Mucosa of descending colon (tissue), 3 donors: ENCODE measurements around the gene RAD50. TPM values are rescaled to one million over a fixed set of nuclear protein-coding genes. Genes with fewer than 3 reads are reported as not detected.

Experiments
- ATAC-seq: fragments of 200-7000 bp; cut with Tn5 transposase; one replicate; pipeline ENCODE4 v1.9.1; 2020; ENCODE audit warnings: mild to moderate bottlenecking, moderate library complexity
- DNase-seq, 3 donors: peaks; one replicate each; pipeline ENCODE4 v3.0.0-alpha.2; 2020
- H3K36me3 ChIP-seq: fragments of 200-600 bp; one replicate; pipeline ENCODE4 v1.8.0; 2021; ENCODE audit warnings: low read depth, mild to moderate bottlenecking
- H3K4me1 ChIP-seq: fragments of 200-600 bp; one replicate; pipeline ENCODE4 v1.8.0; 2021; ENCODE audit warnings: low read depth, mild to moderate bottlenecking
- H3K4me3 ChIP-seq: fragments of 200-600 bp; one replicate; pipeline ENCODE4 v1.8.0; 2021; ENCODE audit warnings: mild to moderate bottlenecking
- H3K9me3 ChIP-seq: fragments of 200-600 bp; one replicate; pipeline ENCODE4 v1.8.0; 2021; ENCODE audit warnings: mild to moderate bottlenecking
- CTCF ChIP-seq: fragments of 200-600 bp; IDR thresholded peaks from one replicate; pipeline ENCODE4 v1.8.0; 2022; ENCODE audit warnings: antibody characterized with exemption, mild to moderate bottlenecking
- intact Hi-C, 2 donors: fragments of 100-400 bp; cut with DNase I in 1 of 2; cut with micrococcal nuclease in 1 of 2; formaldehyde crosslinking; loops; one replicate each; pipeline versions ENCODE4 v1.11.0 to v1.11.1; 2022; cut with DNase I, micrococcal nuclease
- total RNA-seq, 3 donors: library from RNA; stranded (reverse); fragmentation: NEBNext Ultra II Directional in 2 of 3; extraction: Animal tissue kit (Norgen Biotek cat#: 25700) in 2 of 3; gene quantifications; one replicate each; pipeline versions ENCODE4 v1.2.1 to v1.2.4, GENCODE V29; 2021 to 2023
- donor health status: DM: no; HTN: no; CAD: no; lungs with moderate emphysema.
- donor health status: DM: no; HTN: no; CAD: no.
- donor health status: DM: no; HTN: yes; CAD: no.

Gene RAD50
- total RNA-seq, 3 donors from 2014 or later: 35.3 to 43.8 (median 36.1) TPM

- Histone ChIP-seq H3K4me1 (no peaks in the 10 kb centered on the region), H3K36me3 (no peaks in the 10 kb centered on the region), H3K4me3 (no peak overlapping the region), H3K9me3 (no peaks in the 10 kb centered on the region)
- no peak for TF ChIP-seq CTCF
- DNase-seq (no peak), ATAC-seq (no peak)
- intact Hi-C loops: no loop called here
Measured at GRCh38 chr5:132663771-132664695, 107.3 kb downstream of the RAD50 start.

- ATAC-seq: no peak
- intact Hi-C loops: no loop called here
Measured at GRCh38 chr5:132664696-132665209, 108.0 kb downstream of the RAD50 start.

GRCh38 chr5:132665574-132666080 lies 108.8 kb downstream of the RAD50 start:
- Histone ChIP-seq H3K4me3 (no peak overlapping the region), H3K9me3 (no peaks in the 10 kb centered on the region), H3K36me3 (no peaks in the 10 kb centered on the region), H3K4me1 (no peaks in the 10 kb centered on the region)
- ATAC-seq (no peak), DNase-seq (no peak)
- intact Hi-C loops: no loop called here
- TF ChIP-seq CTCF: no peak

More at GRCh38 chr5:132664696-132665209, 108.0 kb downstream of the RAD50 start:
- no peak for TF ChIP-seq CTCF
- Histone ChIP-seq H3K4me1 (no peaks in the 10 kb centered on the region), H3K4me3 (no peak overlapping the region), H3K9me3 (no peaks in the 10 kb centered on the region), H3K36me3 (no peaks in the 10 kb centered on the region)
- no peak for DNase-seq

- no peak overlapping the region for H3K4me3 ChIP-seq
- H3K36me3 ChIP-seq: no peaks in the 10 kb centered on the region
- ATAC-seq: no peak
- DNase-seq: no peak
- H3K9me3 ChIP-seq: no peaks in the 10 kb centered on the region
- intact Hi-C loops: no loop called here
- no peaks in the 10 kb centered on the region for H3K4me1 ChIP-seq
- TF ChIP-seq CTCF: no peak
Measured at GRCh38 chr5:132666310-132667123, 109.7 kb downstream of the RAD50 start.

- Histone ChIP-seq H3K9me3 (no peaks in the 10 kb centered on the region), H3K4me3 (no peak overlapping the region), H3K4me1 (no peaks in the 10 kb centered on the region), H3K36me3 (no peaks in the 10 kb centered on the region)
- intact Hi-C loops: no loop called here
- DNase-seq: no peak
- ATAC-seq: no peak
- no peak for TF ChIP-seq CTCF
Measured at GRCh38 chr5:132667309-132667708, 110.5 kb downstream of the RAD50 start.
